HepG2 (cell line): ENCODE results near the gene RARG.

Experiments used
- NCOA2 ChIP-seq: sonication (generic); formaldehyde crosslinking; IDR thresholded peaks from 2 replicates; pipeline ENCODE4 v1.8.0; 2022; ENCODE audit warnings: inconsistent platforms
- ZBTB20 ChIP-seq: sonication (generic); formaldehyde crosslinking; IDR thresholded peaks from 2 replicates; pipeline ENCODE4 v1.8.1; 2023; ENCODE audit warnings: missing genetic modification reagents, low read depth, mild to moderate bottlenecking, borderline replicate concordance
- ZNF207 ChIP-seq: fragments of 450-650 bp; IDR thresholded peaks from 2 replicates; pipeline ENCODE4 v1.6.1; 2016; ENCODE audit warnings: antibody characterized with exemption, borderline replicate concordance
- ZNF232 ChIP-seq: sonication (generic); formaldehyde crosslinking; IDR thresholded peaks from 2 replicates; pipeline ENCODE4 v1.4.0; 2020; ENCODE audit warnings: missing genetic modification reagents, borderline replicate concordance

DNA sequence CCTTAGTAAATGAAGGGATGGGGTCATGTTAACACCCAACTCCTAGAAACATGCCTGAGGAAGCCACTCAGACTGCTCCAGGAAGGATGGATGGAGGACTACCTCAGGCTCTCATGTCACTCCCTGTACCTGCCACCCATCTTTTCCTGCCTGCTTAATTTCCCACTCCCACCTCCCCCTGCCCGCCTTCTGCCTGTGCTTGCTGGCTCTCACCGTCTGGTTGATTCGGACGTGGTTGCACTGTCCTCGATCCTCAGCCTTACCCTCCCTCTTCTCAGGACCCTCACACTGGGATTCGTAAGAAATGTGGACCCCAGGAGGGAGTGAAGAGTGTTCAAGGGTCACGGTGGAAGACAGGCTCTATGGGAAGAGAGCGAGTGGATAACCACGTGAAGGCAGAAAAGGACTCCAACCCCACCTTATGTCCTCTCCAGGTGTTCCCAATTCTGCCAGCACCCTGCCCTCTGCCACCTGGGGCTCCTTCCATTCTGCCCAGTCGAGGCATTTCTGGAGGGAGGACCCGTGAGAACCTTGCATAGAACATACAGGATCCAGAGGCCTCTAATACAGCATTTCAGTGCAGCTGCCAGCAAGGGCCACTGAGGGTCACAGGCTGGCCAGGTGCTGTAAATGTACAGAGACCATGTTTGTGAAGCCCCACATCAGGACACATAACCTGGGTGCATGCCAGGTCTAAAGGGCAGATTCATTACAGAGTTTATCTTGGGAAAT lies 37.9 kb downstream of the RARG start:
- no peak for TF ChIP-seq NCOA2
- TF ChIP-seq ZBTB20 (CRISPR knock-in tag): no peak
- TF ChIP-seq ZNF232 (CRISPR knock-in tag): no peak
- TF ChIP-seq ZNF207: no peak
